NCI-H1092 treated with DMSO at 0.1 percent for 48 hours (cell line): ENCODE measurements around the gene TMEM14C.

Experiments used
- DNase-seq: peaks from one replicate; lab custom pipeline; 2025; lab: John Stamatoyannopoulos, UW

TMEM14C gene

GRCh38 chr6:10763006-10763405, 40.1 kb downstream of the TMEM14C start:
- no peak for DNase-seq

GRCh38 chr6:10769419-10769818, 46.5 kb downstream of the TMEM14C start:
- no peak for DNase-seq

- no peak for DNase-seq
These were observed 48.6 kb downstream of the TMEM14C start for GRCh38 chr6:10771371-10771894.

- DNase-seq = no peak
These were observed 55.4 kb downstream of the TMEM14C start for GRCh38 chr6:10778230-10778629.

GRCh38 chr6:10779076-10779475, 56.2 kb downstream of the TMEM14C start:
- DNase-seq = no peak
